ENCODE measurements around the gene GCHFR. TPM values are rescaled to one million over a fixed set of nuclear protein-coding genes. Genes with fewer than 3 reads are reported as not detected.

GCHFR gene
- total and polyA plus RNA-seq, 10 of the 15 experiments (the other 5 are each of a cell fraction or from before 2014, with no cell fraction given) = 10.5 to 94.0 (median 35.3) TPM

GRCh38 chr15:40739854-40740253 lies 24.0 kb upstream of the GCHFR start:
- no peak for ATAC-seq
- Histone ChIP-seq H4K20me1 (ENCODE audit: control insufficient read depth, insufficient read depth) (no peaks in the 10 kb centered on the region), H3K4me1 (ENCODE audit: control insufficient read depth, insufficient read depth, low read length) (peaks cover 9% of the 10 kb centered on the region), H3K27me3 (replicated peaks in 1 of 2; ENCODE audit: control insufficient read depth in 2 of 2, insufficient read depth in 2 of 2, low read length in 1 of 2) (no peaks in the 10 kb centered on the region), H3K4me2 (ENCODE audit: control insufficient read depth, insufficient read depth) (no peak overlapping the region), H3K9me3 (replicated peaks; ENCODE audit: control insufficient read depth, insufficient read depth, low read length) (no peaks in the 10 kb centered on the region), H3K27ac (ENCODE audit: control insufficient read depth, insufficient read depth) (no peak overlapping the region), H3K9ac (ENCODE audit: control insufficient read depth, insufficient read depth, low read length) (no peak overlapping the region), H2AFZ (ENCODE audit: control insufficient read depth, low read depth, low read length) (no peak overlapping the region), H3K36me3 (ENCODE audit: control insufficient read depth in 2 of 2, insufficient read depth in 2 of 2, low read length in 1 of 2) (peaks cover 19 to 34% of the 10 kb centered on the region in 2 experiments), H3K79me2 (ENCODE audit: control insufficient read depth, insufficient read depth, low read length) (no peaks in the 10 kb centered on the region), H3K4me3 (no peak overlapping the region)
- ChIA-PET CTCF (interaction anchor here (0.7 to 1.8 kb wide), 7 partner anchors 9 to 215 kb away, joined by 3 to 6 read pairs (median 3); no protein-coding TSS in a partner anchor), RAD21 (ENCODE audit: unreplicated experiment) (interaction anchor here (0.7 kb wide), 1 partner anchor 8 kb away, joined by 3 read pairs; no protein-coding TSS in a partner anchor), POLR2A (interaction anchor here (0.6 kb wide), 2 partner anchors 26 to 50 kb away, joined by 7 read pairs; no protein-coding TSS in a partner anchor), SMC1A (ENCODE audit: uncharacterized antibody, unreplicated experiment) (interaction anchor here (0.7 to 2.1 kb wide), 5 partner anchors 17 to 79 kb away, joined by 3 to 4 read pairs (median 3); partner anchors contain the start of gene RAD51)
- TF ChIP-seq USF1 (IDR thresholded peaks at IDR 0.05; ENCODE audit: borderline replicate concordance, extremely low read length, insufficient read depth, low read depth, low read length) = no peak
- no peak for TF ChIP-seq ELK1 (IDR thresholded peaks at IDR 0.05; ENCODE audit: low read depth, low read length)
- no peak for TF ChIP-seq ZNF384 (IDR thresholded peaks at IDR 0.05; ENCODE audit: borderline replicate concordance, low read depth, low read length)
- TF ChIP-seq RAD51 (IDR thresholded peaks at IDR 0.05) = no peak
- TF ChIP-seq DPF2 (IDR thresholded peaks at IDR 0.05) = no peak
- no peak for TF ChIP-seq MTA3 (IDR thresholded peaks at IDR 0.05; ENCODE audit: borderline replicate concordance, low read length)
- no peak for TF ChIP-seq ZNF217 (IDR thresholded peaks at IDR 0.05)
- no peak for TF ChIP-seq SKIL (IDR thresholded peaks at IDR 0.05; ENCODE audit: low read depth, poor library complexity, severe bottlenecking)
- TF ChIP-seq SIX5 (IDR thresholded peaks at IDR 0.05; ENCODE audit: low read depth, low read length, severe bottlenecking) = no peak
- no peak for TF ChIP-seq HSF1 (IDR thresholded peaks at IDR 0.05; ENCODE audit: low read depth, low read length)
- TF ChIP-seq LARP7 (IDR thresholded peaks at IDR 0.05) = no peak
- no peak for TF ChIP-seq E2F4 (IDR thresholded peaks at IDR 0.05; ENCODE audit: low read depth, low read length)
- TF ChIP-seq IRF3 (IDR thresholded peaks at IDR 0.05) = no peak
- no peak for TF ChIP-seq YBX1 (IDR thresholded peaks at IDR 0.05)
- TF ChIP-seq RUNX3 (IDR thresholded peaks at IDR 0.05; ENCODE audit: low read length) = no peak
- TF ChIP-seq HDAC6 (IDR thresholded peaks at IDR 0.05; ENCODE audit: unreplicated experiment) = no peak
- no peak for TF ChIP-seq STAT3 (IDR thresholded peaks at IDR 0.05; ENCODE audit: low read depth, low read length)
- BruUV-seq (replicated peaks) = no TSS peak
- no peak for DNase-seq (ENCODE audit: low read depth, low spot score)
- intact Hi-C loops (cut with micrococcal nuclease; ENCODE audit: unreplicated experiment) (no loop called here), in situ Hi-C loops (cut with MboI) (no loop called here)
- FAIRE-seq = no peak
- WGBS (ENCODE audit: insufficient coverage, insufficient replicate concordance, low lambda C conversion rate, missing lambda C conversion rate) = 91% methylated on average over 2 of the region's 2 CpGs
